Eye (tissue), 1 donor: ENCODE results near the gene RPH3AL.

Experiments
- DNase-seq: peaks from one replicate; pipeline ENCODE4 v3.0.0-alpha.2; 2015

RPH3AL gene

GRCh38 chr17:258906-259305 is 93.7 kb downstream of the RPH3AL start:
- no peak for DNase-seq

DNA sequence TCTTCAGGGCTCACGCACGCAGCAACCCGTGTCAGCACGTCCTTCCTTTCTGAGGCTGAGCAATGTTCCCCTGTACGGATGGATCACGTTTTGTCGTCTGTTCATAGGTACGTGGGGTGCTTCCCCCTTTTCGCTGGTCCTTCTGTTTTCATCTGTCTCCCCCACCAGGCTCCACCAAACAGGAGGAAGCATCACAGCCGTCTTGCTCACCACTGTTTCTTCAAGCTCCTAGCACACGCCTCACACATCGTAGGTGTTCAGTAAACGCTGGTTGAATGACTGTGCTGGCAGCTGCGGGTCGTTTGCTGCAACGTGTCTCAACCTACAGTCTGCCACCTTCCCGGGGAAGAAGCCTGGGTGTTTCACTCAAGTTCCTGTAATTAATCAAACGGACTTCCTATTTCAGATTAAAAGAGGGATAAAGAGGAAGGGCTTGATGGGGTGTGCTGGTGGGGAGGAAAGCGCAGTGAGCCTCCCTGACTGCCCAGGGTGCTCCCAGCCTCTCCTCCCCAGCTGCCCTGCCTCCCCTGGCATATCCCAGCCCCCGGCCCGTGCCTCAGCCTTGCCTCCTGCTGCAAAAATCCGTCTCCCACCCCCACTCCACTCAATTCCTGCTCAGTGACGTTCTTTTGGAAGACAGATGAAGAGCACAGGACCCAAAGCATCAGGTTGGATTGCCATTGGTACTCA is 94.4 kb downstream of the RPH3AL start:
- DNase-seq: no peak

DNA sequence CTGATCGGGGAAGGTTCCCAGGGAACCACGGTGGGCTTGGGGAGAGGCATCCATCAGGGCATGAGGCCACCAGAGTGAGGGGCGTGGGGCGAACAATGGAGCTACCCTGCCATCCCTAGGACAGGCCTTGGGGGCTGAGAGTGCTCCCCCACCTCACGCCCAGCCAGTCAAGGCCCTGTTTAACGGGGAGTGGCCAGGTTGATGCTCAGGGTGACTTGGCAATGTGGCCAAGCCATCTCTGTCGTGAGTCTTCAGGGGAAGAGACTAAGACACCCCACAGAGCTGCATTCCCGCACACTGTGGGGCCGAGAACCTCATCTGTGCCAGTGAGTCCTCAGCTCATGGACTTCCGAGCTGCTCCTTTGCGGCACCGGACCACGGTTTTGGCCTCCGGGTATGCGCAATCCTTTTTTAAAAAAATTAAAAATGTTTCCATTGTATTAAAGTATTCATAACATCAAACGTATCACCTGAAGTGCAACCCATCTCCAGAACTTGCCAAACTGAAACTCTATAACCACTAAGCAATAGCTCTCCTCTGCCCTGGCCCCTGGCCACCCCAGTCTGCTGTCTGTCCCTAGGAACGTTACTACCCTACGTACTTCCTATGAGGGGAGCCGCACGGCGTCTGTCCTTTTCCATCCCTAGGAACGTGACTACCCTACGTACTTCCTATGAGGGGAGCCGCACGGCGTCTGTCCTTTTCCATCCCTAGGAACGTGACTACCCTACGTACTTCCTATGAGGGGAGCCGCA is 99.3 kb downstream of the RPH3AL start:
- no peak for DNase-seq

DNA sequence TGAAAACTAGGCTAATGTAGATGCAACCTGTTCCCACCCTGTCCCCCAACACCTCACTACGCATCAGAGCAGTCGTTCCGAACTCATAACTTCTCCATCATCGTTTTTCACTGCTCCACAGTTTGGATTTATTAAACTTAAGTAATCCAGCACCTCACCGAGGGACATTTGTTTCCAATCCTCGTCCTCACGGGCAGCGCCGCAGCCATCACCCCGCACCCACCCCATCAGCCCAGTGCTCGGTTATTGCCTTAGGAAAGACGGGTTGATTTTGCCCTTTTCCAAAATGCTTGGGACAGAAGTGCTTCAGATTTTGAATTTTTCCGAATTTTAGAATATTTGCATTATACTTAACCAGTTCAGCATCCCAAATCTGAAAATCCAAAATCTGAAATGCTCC is 100.2 kb downstream of the RPH3AL start:
- no peak for DNase-seq

DNA sequence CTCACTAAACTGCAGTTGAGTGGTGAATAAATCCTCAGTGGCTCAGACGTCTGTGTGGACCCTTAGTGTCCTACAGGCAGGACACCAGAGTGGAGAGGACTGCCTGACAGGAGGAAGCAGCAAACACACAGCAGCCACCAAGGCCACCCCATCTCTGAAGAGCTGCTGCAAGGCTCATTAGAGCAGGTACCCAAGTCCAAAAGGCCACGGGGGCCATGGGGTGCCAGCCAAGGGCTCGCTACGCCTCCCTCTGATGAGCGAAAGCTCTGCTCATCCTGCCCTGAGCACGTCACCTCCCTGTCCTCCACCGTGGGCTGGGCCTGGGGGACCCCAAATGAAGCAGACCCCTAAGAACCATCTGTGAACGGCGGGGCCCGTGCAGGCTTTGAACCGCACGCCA is 101.1 kb downstream of the RPH3AL start:
- no peak for DNase-seq

- DNase-seq: no peak
Measured at GRCh38 chr17:250487-251300, 101.9 kb downstream of the RPH3AL start.

- DNase-seq: no peak
Measured at GRCh38 chr17:249236-249993, 103.2 kb downstream of the RPH3AL start.

DNA sequence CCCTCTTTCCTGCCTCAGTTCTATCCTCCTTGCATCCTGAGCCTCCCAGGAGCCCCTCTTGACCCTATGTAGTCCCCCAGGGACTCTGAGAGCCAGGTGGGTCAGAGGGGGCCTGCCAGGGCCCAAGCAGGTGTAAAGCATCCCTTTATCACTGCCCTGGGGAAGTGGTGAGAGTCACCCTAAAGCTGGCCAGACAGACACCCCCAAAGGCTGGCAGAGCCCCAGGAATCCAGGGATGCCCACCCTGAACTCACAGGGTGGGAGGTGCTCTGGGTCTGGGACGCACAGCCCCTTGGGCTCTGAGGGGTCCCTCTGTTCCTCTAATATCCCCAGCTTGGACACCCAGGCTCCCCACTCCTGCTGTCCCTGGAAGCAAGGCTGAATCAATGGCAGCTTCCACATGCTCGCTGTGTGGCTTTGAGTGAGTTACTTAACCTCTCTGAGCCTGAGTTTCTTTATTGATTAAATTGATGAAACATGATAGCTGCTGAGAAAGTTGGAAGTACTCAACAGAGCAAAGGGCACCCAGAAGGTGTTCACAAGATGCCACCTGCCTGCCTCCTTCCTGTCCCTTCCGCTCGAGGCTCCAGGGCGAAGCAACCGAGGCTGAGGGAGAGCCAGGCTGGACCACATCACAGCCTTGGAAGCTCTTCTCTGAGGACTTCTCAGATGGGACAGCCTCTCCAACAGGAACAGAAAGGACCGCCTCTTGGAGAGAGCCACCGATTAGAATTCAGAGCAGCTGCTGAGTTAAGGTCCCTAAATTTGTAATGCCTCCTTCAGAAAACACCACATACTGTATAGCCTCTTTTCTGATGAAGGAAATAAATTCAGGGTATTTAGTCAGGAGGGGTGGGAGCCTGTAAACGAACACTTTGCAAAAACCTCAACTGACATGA is 104.0 kb downstream of the RPH3AL start:
- no peak for DNase-seq

DNA sequence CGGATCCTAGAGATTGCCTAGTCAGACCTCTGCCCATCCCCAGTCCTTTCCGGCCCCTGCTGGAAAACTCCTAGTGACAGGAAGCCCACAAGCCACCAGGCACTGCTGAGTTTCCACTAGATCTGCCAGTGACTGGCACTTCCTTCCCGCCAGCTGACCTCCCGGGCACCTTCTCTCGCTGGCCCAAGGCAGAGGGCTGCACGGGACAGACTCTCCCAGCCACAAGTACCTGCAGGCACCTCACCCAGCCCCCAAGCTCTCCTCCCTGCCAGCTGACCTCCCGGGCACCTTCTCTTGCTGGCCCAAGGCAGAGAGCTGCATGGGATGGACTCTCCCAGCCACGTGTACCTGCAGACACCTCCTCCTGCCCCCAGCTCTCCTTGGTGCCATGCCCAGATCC is 104.8 kb downstream of the RPH3AL start:
- no peak for DNase-seq

GRCh38 chr17:246851-247421 is 105.7 kb downstream of the RPH3AL start:
- no peak for DNase-seq

GRCh38 chr17:246226-246625 is 106.4 kb downstream of the RPH3AL start:
- no peak for DNase-seq

DNA sequence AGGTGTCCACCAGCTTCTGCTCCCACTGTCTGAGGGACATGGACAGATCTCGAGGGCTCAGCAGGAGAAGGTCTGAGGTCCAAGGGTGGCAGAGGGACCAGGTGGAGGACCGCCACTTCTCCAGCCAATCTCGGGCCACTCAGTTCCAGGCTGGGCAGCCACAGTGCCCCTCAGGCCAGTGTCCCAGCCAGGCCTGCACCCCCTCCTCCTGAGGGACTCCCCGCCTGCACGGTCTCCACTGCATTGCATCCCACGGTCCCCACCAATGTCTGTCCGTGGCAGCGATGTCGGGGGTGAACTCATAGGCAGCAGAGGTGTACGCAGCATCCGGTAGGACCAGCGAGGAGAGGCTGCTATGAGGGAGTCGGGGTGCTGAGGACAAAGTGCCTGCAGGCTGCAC is 107.0 kb downstream of the RPH3AL start:
- no peak for DNase-seq

GRCh38 chr17:245020-245419 is 107.6 kb downstream of the RPH3AL start:
- DNase-seq: no peak

DNA sequence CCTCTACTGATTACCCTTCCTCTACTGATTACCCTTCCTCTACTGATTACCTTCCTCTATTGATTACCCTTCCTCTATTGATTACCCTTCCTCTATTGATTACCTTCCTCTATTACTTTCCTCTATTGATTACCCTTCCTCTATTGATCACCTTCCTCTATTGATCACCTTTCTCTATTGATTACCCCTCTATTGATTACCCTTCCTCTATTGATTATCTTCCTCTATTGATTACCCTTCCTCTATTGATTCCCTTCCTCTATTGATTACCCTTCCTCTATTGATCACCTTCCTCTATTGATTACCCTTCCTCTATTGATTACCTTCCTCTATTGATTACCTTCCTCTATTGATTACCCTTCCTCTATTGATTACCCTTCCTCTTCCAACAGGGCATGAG is 108.7 kb downstream of the RPH3AL start:
- peak; percentile 65 for DNase-seq

DNA sequence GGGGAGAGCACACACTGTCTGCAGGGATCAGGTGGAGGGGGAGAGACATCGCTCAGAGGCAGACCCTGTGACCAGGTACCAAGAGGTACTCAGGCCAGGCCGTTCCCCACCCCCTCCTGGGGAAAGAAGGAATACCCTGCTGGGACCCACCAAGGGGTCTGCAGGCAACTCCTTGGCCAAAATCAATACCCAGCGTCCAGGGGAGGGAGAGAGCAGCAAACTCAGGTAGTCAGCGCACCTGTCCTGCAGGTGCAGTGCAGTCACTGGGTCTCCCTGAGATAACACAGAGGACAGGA is 113.7 kb downstream of the RPH3AL start:
- DNase-seq: no peak

- DNase-seq: no peak
Measured at GRCh38 chr17:238071-238963, 114.3 kb downstream of the RPH3AL start.

- no peak for DNase-seq
Measured at GRCh38 chr17:237406-237955, 115.1 kb downstream of the RPH3AL start.

GRCh38 chr17:236641-237405 is 115.8 kb downstream of the RPH3AL start:
- DNase-seq: peak; percentile 27

GRCh38 chr17:235831-236640 is 116.6 kb downstream of the RPH3AL start:
- DNase-seq: no peak
